Fibroblast of lung (primary cell): ENCODE data around the gene ARID1B. TPM values are rescaled to one million over a fixed set of nuclear protein-coding genes. Genes with fewer than 3 reads are reported as not detected.

Experiments used
- DNase-seq, 2 donors: peaks; one replicate each; pipeline versions ENCODE4 v3.0.0 to v3.0.0-alpha.2; 2010; ENCODE audit warnings: low read depth in 2 of 2
- H2AFZ ChIP-seq: 2 replicates; pipeline ENCODE4 v1.5.1; 2012; ENCODE audit warnings: low read length, control low read depth, inconsistent platforms
- H3K27ac ChIP-seq: 2 replicates; pipeline ENCODE4 v1.5.1; 2011; ENCODE audit warnings: low read length, control low read depth; ENCODE audit not compliant: insufficient read depth
- H3K27me3 ChIP-seq: 2 replicates; pipeline ENCODE4 v1.5.1; 2011; ENCODE audit warnings: mild to moderate bottlenecking, low read length; ENCODE audit not compliant: control insufficient read depth, insufficient read depth
- H3K36me3 ChIP-seq: 2 replicates; pipeline ENCODE4 v1.5.1; 2011; ENCODE audit warnings: low read length; ENCODE audit not compliant: control insufficient read depth, insufficient read depth
- H3K4me1 ChIP-seq: 2 replicates; pipeline ENCODE4 v1.5.1; 2011; ENCODE audit warnings: low read length; ENCODE audit not compliant: control insufficient read depth, insufficient read depth; ENCODE audit errors: extremely low read depth
- H3K4me2 ChIP-seq: 2 replicates; pipeline ENCODE4 v1.5.1; 2011; ENCODE audit warnings: low read length, control low read depth; ENCODE audit not compliant: insufficient read depth; ENCODE audit errors: extremely low read depth
- H3K4me3 ChIP-seq, 4 experiments: fragments of 200-600 bp in 1 of 4; sonication (generic) in 1 of 4; replicated peaks in 1 of 4; 2 replicates each; pipeline ENCODE4 v1.5.1; 2011 to 2016; ENCODE audit warnings: low read length in 4 of 4, low read depth in 3 of 4, mild to moderate bottlenecking in 3 of 4, control low read depth in 2 of 4, inconsistent platforms in 1 of 4, mixed read lengths in 1 of 4; ENCODE audit not compliant: insufficient read depth in 1 of 4; ENCODE audit errors: control extremely low read depth in 1 of 4
- H3K79me2 ChIP-seq: 2 replicates; pipeline ENCODE4 v1.5.1; 2012; ENCODE audit warnings: mild to moderate bottlenecking, low read length, inconsistent platforms; ENCODE audit not compliant: control insufficient read depth, insufficient read depth
- H3K9ac ChIP-seq: 2 replicates; pipeline ENCODE4 v1.5.1; 2011; ENCODE audit warnings: mild to moderate bottlenecking, low read length, control low read depth; ENCODE audit not compliant: insufficient read depth
- H3K9me3 ChIP-seq: 2 replicates; pipeline ENCODE4 v1.5.1; 2012; ENCODE audit warnings: low read depth, low read length; ENCODE audit not compliant: control insufficient read depth, insufficient read depth
- H4K20me1 ChIP-seq: 2 replicates; pipeline ENCODE4 v1.5.1; 2011; ENCODE audit warnings: low read length; ENCODE audit not compliant: control insufficient read depth, insufficient read depth; ENCODE audit errors: extremely low read depth
- CTCF ChIP-seq, 2 donors: IDR thresholded peaks in 1 of 2; conservative IDR thresholded peaks in 1 of 2; 1 replicate in 1 of 2; 2 replicates in 1 of 2; pipeline ENCODE4 v1.5.1; 2011 to 2012; ENCODE audit warnings: low read length in 2 of 2, control low read depth in 1 of 2, inconsistent platforms in 1 of 2, low read depth in 1 of 2, mild to moderate bottlenecking in 1 of 2
- EZH2 ChIP-seq: IDR thresholded peaks from 2 replicates; pipeline ENCODE4 v1.5.1; 2012; ENCODE audit warnings: low read length, control low read depth, mild to moderate bottlenecking; ENCODE audit errors: missing control alignments
- polyA plus RNA-seq, 2 donors: library from polyadenylated mRNA; depleted of rRNA in 1 of 2; stranded (reverse) in 1 of 2; unstranded in 1 of 2; fragments of >200 nt; gene quantifications; 2 replicates each; pipeline ENCODE4 v1.2.1, GENCODE V29; 2011 to 2012; ENCODE audit warnings: missing spikeins in 1 of 2
- total RNA-seq: library from RNA; depleted of rRNA; stranded (reverse); fragments of >200 nt; gene quantifications from 2 replicates; pipeline ENCODE4 v1.2.1, GENCODE V29; 2014

The ARID1B gene
- total and polyA plus RNA-seq, 2 donors (not counting 1 experiment from before 2014, with no cell fraction given): 15.4 to 41.9 TPM

- no peak for TF ChIP-seq CTCF (conservative IDR thresholded peaks at IDR 0.05 in 1 of 2, IDR thresholded peaks at IDR 0.05 in 1 of 2; ENCODE audit: low read depth in 1 of 2, low read length in 2 of 2)
- no peak for TF ChIP-seq EZH2
- Histone ChIP-seq H3K27me3 (no peaks in the 10 kb centered on the region), H4K20me1 (no peaks in the 10 kb centered on the region), H3K9ac (peak overlapping the region; percentile 26), H3K79me2 (no peaks in the 10 kb centered on the region), H2AFZ (no peak overlapping the region), H3K36me3 (no peaks in the 10 kb centered on the region), H3K4me3 (no peak overlapping the region), H3K4me2 (no peak overlapping the region), H3K4me1 (peaks cover 28% of the 10 kb centered on the region), H3K27ac (peak overlapping the region; percentile 81), H3K9me3 (no peaks in the 10 kb centered on the region)
- DNase-seq: no peak
These were observed 330.4 kb downstream of the ARID1B start for GRCh38 chr6:157107571-157107914.

DNA sequence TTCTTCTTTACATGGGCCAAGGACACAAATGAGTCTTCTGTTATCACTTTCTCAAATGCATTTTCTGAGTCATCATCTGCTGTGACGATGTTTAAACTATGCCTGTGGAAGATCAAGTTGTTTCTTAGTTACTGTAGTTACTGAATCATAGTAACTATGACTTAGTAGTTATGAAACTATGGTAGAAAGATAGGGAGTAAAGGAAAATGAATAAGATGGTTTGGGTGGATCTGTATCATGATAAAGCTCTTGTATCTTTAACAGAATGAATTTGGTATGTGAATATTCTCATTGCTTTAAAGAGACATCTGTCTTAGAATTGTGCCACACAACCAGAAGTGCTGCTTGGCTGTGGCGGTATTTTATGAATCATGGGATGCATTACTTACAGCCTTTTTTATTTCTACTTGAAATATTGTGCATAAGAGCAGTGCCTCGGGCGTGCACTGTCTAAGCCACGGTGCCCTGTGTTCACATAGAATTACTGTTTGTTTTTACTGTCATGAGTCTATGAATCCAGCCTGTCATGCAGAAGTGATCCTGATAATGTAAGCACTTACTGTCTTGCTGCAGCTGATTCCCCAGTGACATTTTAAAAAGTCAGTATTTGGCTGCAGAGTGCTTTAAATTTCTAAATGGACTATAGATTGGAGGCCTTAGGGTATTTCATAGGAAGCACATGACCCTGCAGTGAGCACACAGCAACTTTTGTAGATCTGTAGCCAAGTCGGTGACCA, 330.9 kb downstream of the ARID1B start:
- H3K36me3 ChIP-seq: no peaks in the 10 kb centered on the region
- no peak for TF ChIP-seq EZH2
- TF ChIP-seq CTCF (conservative IDR thresholded peaks at IDR 0.05 in 1 of 2, IDR thresholded peaks at IDR 0.05 in 1 of 2; ENCODE audit: low read depth in 1 of 2, low read length in 2 of 2): no peak
- peak; percentile 95 for DNase-seq
- peak overlapping the region; percentile 49 for H3K4me2 ChIP-seq
- H3K4me1 ChIP-seq: peaks cover 28% of the 10 kb centered on the region
- H3K9ac ChIP-seq: peak overlapping the region; percentile 28
- H2AFZ ChIP-seq: no peak overlapping the region
- no peaks in the 10 kb centered on the region for H3K79me2 ChIP-seq
- no peaks in the 10 kb centered on the region for H3K27me3 ChIP-seq
- peak overlapping the region in 1 of 4 experiments; percentile 15 for H3K4me3 ChIP-seq
- no peaks in the 10 kb centered on the region for H3K9me3 ChIP-seq
- H4K20me1 ChIP-seq: no peaks in the 10 kb centered on the region
- peak overlapping the region; percentile 81 for H3K27ac ChIP-seq

GRCh38 chr6:157108923-157109322, 331.7 kb downstream of the ARID1B start:
- Histone ChIP-seq H4K20me1 (no peaks in the 10 kb centered on the region), H3K9ac (peak overlapping the region; percentile 28), H3K4me2 (peak overlapping the region; percentile 49)

More at GRCh38 chr6:157108923-157109322, 331.7 kb downstream of the ARID1B start:
- no peaks in the 10 kb centered on the region for H3K27me3 ChIP-seq
- H3K4me1 ChIP-seq: peaks cover 28% of the 10 kb centered on the region
- peak overlapping the region; percentile 81 for H3K27ac ChIP-seq
- H3K36me3 ChIP-seq: no peaks in the 10 kb centered on the region
- no peak overlapping the region for H2AFZ ChIP-seq
- no peaks in the 10 kb centered on the region for H3K9me3 ChIP-seq
- no peak for TF ChIP-seq CTCF (conservative IDR thresholded peaks at IDR 0.05 in 1 of 2, IDR thresholded peaks at IDR 0.05 in 1 of 2; ENCODE audit: low read depth in 1 of 2, low read length in 2 of 2)
- no peak for TF ChIP-seq EZH2
- H3K79me2 ChIP-seq: no peaks in the 10 kb centered on the region
- no peak overlapping the region for H3K4me3 ChIP-seq
- DNase-seq: no peak
